CD14-positive monocyte (primary cell): ENCODE results near the gene DIABLO. TPM values are rescaled to one million over a fixed set of nuclear protein-coding genes. Genes with fewer than 3 reads are reported as not detected.

Source experiments
- DNase-seq, 3 donors: peaks; one replicate each; pipeline ENCODE4 v3.0.0-alpha.2; 2011 to 2022
- H2AFZ ChIP-seq: 2 replicates; pipeline ENCODE4 v1.6.0; 2012; ENCODE audit warnings: mild to moderate bottlenecking, low read depth, low read length, inconsistent platforms; ENCODE audit not compliant: insufficient read depth, poor library complexity, severe bottlenecking
- H3K27ac ChIP-seq, 2 donors: 1 replicate in 1 of 2; 2 replicates in 1 of 2; pipeline ENCODE4 v1.5.1; 2012 to 2013; ENCODE audit warnings: low read length in 2 of 2, control low read depth in 1 of 2, inconsistent platforms in 1 of 2, low read depth in 1 of 2, mild to moderate bottlenecking in 1 of 2
- H3K27me3 ChIP-seq, 2 donors: one replicate each; pipeline versions ENCODE4 v1.6.0 to v1.6.1; 2011 to 2013; ENCODE audit warnings: low read length in 2 of 2; ENCODE audit not compliant: control insufficient read depth in 2 of 2, insufficient read depth in 2 of 2
- H3K36me3 ChIP-seq, 2 donors: replicated peaks in 1 of 2; 1 replicate in 1 of 2; 2 replicates in 1 of 2; pipeline versions ENCODE4 v1.5.1 to v1.6.1; 2012 to 2013; ENCODE audit warnings: low read length in 2 of 2, control low read depth in 1 of 2, inconsistent platforms in 1 of 2, mild to moderate bottlenecking in 1 of 2; ENCODE audit not compliant: insufficient read depth in 2 of 2, control insufficient read depth in 1 of 2
- H3K4me1 ChIP-seq, 2 donors: 1 replicate in 1 of 2; 2 replicates in 1 of 2; pipeline versions ENCODE4 v1.5.1 to v1.6.1; 2012 to 2013; ENCODE audit warnings: low read length in 2 of 2, control low read depth in 1 of 2, inconsistent platforms in 1 of 2, mild to moderate bottlenecking in 1 of 2, moderate library complexity in 1 of 2; ENCODE audit not compliant: insufficient read depth in 2 of 2, control insufficient read depth in 1 of 2
- H3K4me2 ChIP-seq: replicated peaks from 2 replicates; pipeline ENCODE3; 2012; ENCODE audit warnings: low read length, moderate library complexity, mild to moderate bottlenecking; ENCODE audit not compliant: poor library complexity, severe bottlenecking; ENCODE audit errors: extremely low read depth
- H3K4me3 ChIP-seq, 3 experiments: fragments of 200-600 bp in 1 of 3; sonication (generic) in 1 of 3; replicated peaks in 1 of 3; 1 replicate in 2 of 3; 2 replicates in 1 of 3; pipeline ENCODE4 v1.5.1; 2011 to 2013; ENCODE audit warnings: low read length in 3 of 3, mild to moderate bottlenecking in 3 of 3, control low read depth in 2 of 3, low read depth in 2 of 3, inconsistent platforms in 1 of 3, moderate library complexity in 1 of 3
- H3K79me2 ChIP-seq: 2 replicates; pipeline ENCODE4 v1.6.0; 2012; ENCODE audit warnings: mild to moderate bottlenecking, control low read depth, inconsistent platforms, low read length, moderate library complexity; ENCODE audit not compliant: insufficient read depth
- H3K9ac ChIP-seq: 2 replicates; pipeline ENCODE4 v1.6.0; 2017; ENCODE audit warnings: low read length, mild to moderate bottlenecking; ENCODE audit not compliant: insufficient read depth, poor library complexity, severe bottlenecking
- H3K9me3 ChIP-seq, 2 donors: replicated peaks in 1 of 2; 1 replicate in 1 of 2; 2 replicates in 1 of 2; pipeline versions ENCODE4 v1.5.1 to v1.6.1; 2012 to 2013; ENCODE audit warnings: low read length in 2 of 2, control low read depth in 1 of 2; ENCODE audit not compliant: control insufficient read depth in 1 of 2, insufficient read depth in 1 of 2
- H4K20me1 ChIP-seq: 2 replicates; pipeline ENCODE4 v1.6.0; 2012; ENCODE audit warnings: mild to moderate bottlenecking, low read length, control low read depth, moderate library complexity; ENCODE audit not compliant: insufficient read depth
- H3K27ac Mint-ChIP-seq, 7 donors: one replicate each; pipeline ENCODE4 v1.8.0; 2020; ENCODE audit warnings: mild to moderate bottlenecking in 7 of 7, mixed read lengths in 7 of 7, moderate library complexity in 6 of 7, inconsistent platforms in 2 of 7
- H3K27me3 Mint-ChIP-seq, 3 donors: one replicate each; pipeline ENCODE4 v1.8.0; 2021 to 2022; ENCODE audit warnings: low read depth in 3 of 3, mild to moderate bottlenecking in 3 of 3, mixed read lengths in 3 of 3, moderate library complexity in 3 of 3, inconsistent platforms in 1 of 3
- H3K36me3 Mint-ChIP-seq, 2 donors: one replicate each; pipeline ENCODE4 v1.8.0; 2020; ENCODE audit warnings: mixed read lengths in 2 of 2, inconsistent platforms in 1 of 2, mild to moderate bottlenecking in 1 of 2
- H3K4me1 Mint-ChIP-seq: one replicate; pipeline ENCODE4 v1.8.0; 2020; ENCODE audit warnings: mild to moderate bottlenecking, mixed read lengths
- H3K4me3 Mint-ChIP-seq, 2 donors: one replicate each; pipeline ENCODE4 v1.8.0; 2020; ENCODE audit warnings: mild to moderate bottlenecking in 2 of 2, mixed read lengths in 2 of 2, moderate library complexity in 1 of 2
- H3K9me3 Mint-ChIP-seq, 7 donors: one replicate each; pipeline ENCODE4 v1.8.0; 2020 to 2022; ENCODE audit warnings: mixed read lengths in 7 of 7, mild to moderate bottlenecking in 6 of 7, moderate library complexity in 6 of 7, inconsistent platforms in 2 of 7
- CTCF ChIP-seq: fragments of 200-600 bp; IDR thresholded peaks from one replicate; pipeline ENCODE4 v1.8.0; 2022; ENCODE audit warnings: antibody characterized with exemption, mild to moderate bottlenecking
- WGBS: methylation state at CpG from one replicate; pipeline ENCODE4 v1.1.5; 2013; ENCODE audit warnings: missing lambda C conversion rate; ENCODE audit not compliant: insufficient coverage; 5-methylcytosine and 5-hydroxymethylcytosine counted together
- intact Hi-C, 2 donors: fragments of 100-400 bp; cut with micrococcal nuclease; formaldehyde crosslinking; loops; one replicate each; pipeline versions ENCODE4 v1.15.0 to v1.15.1; 2023
- polyA plus RNA-seq, 3 donors: library from polyadenylated mRNA; depleted of rRNA in 1 of 3; unstranded in 2 of 3; stranded (reverse) in 1 of 3; fragments of 300-500 nt in 2 of 3; fragments of >200 nt in 1 of 3; fragmentation: Illumina TruSeq in 2 of 3; gene quantifications; 1 replicate in 2 of 3; 2 replicates in 1 of 3; pipeline ENCODE4 v1.2.3, GENCODE V29; 2012 to 2021

The DIABLO gene
- polyA plus RNA-seq, 3 donors: 33.5 to 55.9 (median 51.3) TPM

DNA sequence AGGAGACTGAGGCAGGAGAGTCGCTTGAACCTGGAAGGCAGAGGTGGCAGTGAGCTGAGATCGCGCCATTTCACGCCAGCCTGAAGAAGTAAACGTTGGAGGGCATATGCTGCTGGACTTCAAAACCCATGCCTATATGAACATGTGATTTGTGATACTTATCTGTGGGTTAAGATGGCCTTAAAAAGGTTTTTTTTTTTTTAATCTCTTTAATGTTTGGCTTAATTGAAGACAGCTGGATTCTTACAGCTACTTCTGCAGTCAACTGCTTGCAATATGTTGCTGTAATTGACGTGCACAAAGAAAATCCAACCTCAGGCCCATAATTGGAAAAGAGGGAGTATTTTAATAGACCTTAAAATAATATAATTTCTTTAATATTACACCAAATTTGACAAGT is 23.8 kb downstream of the DIABLO start:
- no peak overlapping the region for H3K9ac ChIP-seq
- H3K79me2 ChIP-seq: no peaks in the 10 kb centered on the region
- H3K27me3 ChIP-seq: peaks cover 23 to 48% of the 10 kb centered on the region in 2 donors
- no peak overlapping the region for H3K27ac ChIP-seq
- Mint-ChIP-seq H3K36me3 (peaks cover 4 to 6% of the 10 kb centered on the region in 2 donors), H3K27ac (peak overlapping the region in 1 of 7 donors; percentile 60), H3K27me3 (peaks cover 54 to 78% (median 59%) of the 10 kb centered on the region in 3 donors), H3K4me3 (peak overlapping the region in 1 of 2 donors; percentile 59), H3K9me3 (peaks cover 0 to 18% (median 8%) of the 10 kb centered on the region in 7 donors), H3K4me1 (peaks cover 26% of the 10 kb centered on the region)
- no peak for TF ChIP-seq CTCF
- H3K4me3 ChIP-seq: no peak overlapping the region
- H3K9me3 ChIP-seq: peaks cover 0 to 19% of the 10 kb centered on the region in 2 donors
- H3K36me3 ChIP-seq: peaks cover 2 to 3% of the 10 kb centered on the region in 2 donors
- H3K4me1 ChIP-seq: peaks cover 12 to 26% of the 10 kb centered on the region in 2 donors
- H4K20me1 ChIP-seq: peaks cover 3% of the 10 kb centered on the region
- intact Hi-C loops: no loop called here
- H2AFZ ChIP-seq: no peak overlapping the region
- no peak overlapping the region for H3K4me2 ChIP-seq
- WGBS: 100% methylated on average over 5 of the region's 6 CpGs
- DNase-seq: no peak

DNA sequence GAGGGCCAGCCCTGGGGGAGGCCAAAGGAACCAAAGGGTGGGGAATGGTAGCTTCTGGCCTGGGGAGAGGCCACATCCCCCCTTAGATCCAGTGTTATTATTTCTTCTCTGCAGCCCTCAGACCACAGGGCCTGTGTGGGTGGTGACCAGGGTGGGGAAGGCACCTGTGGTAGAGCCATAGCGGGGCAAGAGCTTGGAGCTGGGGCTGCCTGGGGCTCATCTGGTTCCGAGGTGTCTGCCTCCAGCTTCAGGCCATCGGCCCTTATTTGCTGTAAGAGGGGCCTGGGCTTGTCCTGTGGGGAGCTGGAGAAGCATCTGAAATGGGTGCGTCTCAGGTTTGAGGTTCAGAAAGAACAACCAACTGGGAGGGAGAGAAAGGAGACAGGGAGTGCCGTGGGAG is 24.5 kb downstream of the DIABLO start:
- intact Hi-C loops: no loop called here
- Histone ChIP-seq H3K9ac (no peak overlapping the region), H4K20me1 (no peaks in the 10 kb centered on the region), H3K27ac (no peak overlapping the region), H3K9me3 (peaks cover 0 to 19% of the 10 kb centered on the region in 2 donors), H3K27me3 (peaks cover 23 to 46% of the 10 kb centered on the region in 2 donors), H3K4me2 (no peak overlapping the region), H3K4me1 (peaks cover 12 to 26% of the 10 kb centered on the region in 2 donors), H2AFZ (no peak overlapping the region), H3K36me3 (no peaks in the 10 kb centered on the region), H3K79me2 (no peaks in the 10 kb centered on the region), H3K4me3 (no peak overlapping the region)
- H3K36me3 Mint-ChIP-seq: peaks cover 0 to 1% of the 10 kb centered on the region in 2 donors
- DNase-seq: no peak
- peaks cover 26% of the 10 kb centered on the region for H3K4me1 Mint-ChIP-seq
- H3K27me3 Mint-ChIP-seq: peaks cover 54 to 76% (median 55%) of the 10 kb centered on the region in 3 donors
- H3K27ac Mint-ChIP-seq: no peak overlapping the region
- peaks cover 0 to 18% (median 8%) of the 10 kb centered on the region in 7 donors for H3K9me3 Mint-ChIP-seq
- 100% methylated on average over 4 of the region's 5 CpGs for WGBS
- TF ChIP-seq CTCF: no peak
- H3K4me3 Mint-ChIP-seq: peak overlapping the region in 1 of 2 donors; percentile 59
